ENCODE results near the gene DDX17. TPM values are rescaled to one million over a fixed set of nuclear protein-coding genes. Genes with fewer than 3 reads are reported as not detected.

The DDX17 gene
- total and polyA plus RNA-seq, 9 of the 15 experiments (the other 6 are each of a cell fraction or from before 2014, with no cell fraction given), result 17.6 to 421 (median 189) TPM

- no peak for TF ChIP-seq HINFP (tag; conservative IDR thresholded peaks at IDR 0.05; ENCODE audit: low read depth)
- no peak for TF ChIP-seq BCL6 (CRISPR knock-in tag; IDR thresholded peaks at IDR 0.05)
- TF ChIP-seq ARID1B (IDR thresholded peaks at IDR 0.05), result no peak
- TF ChIP-seq CBX5 (IDR thresholded peaks at IDR 0.05; ENCODE audit: borderline replicate concordance, low read depth), result no peak
- TF ChIP-seq MBD2 (IDR thresholded peaks at IDR 0.05; ENCODE audit: borderline replicate concordance, low read depth), result no peak
- no peak for TF ChIP-seq RFX7 (CRISPR knock-in tag; IDR thresholded peaks at IDR 0.05)
- TF ChIP-seq SMARCA5 (IDR thresholded peaks at IDR 0.05), result no peak
- no peak for TF ChIP-seq ZNF696 (CRISPR knock-in tag; conservative IDR thresholded peaks at IDR 0.05)
- no peak for TF ChIP-seq KDM4B (IDR thresholded peaks at IDR 0.05; ENCODE audit: borderline replicate concordance in 2 of 2, low read depth in 1 of 2)
- peak; percentile 95 for TF ChIP-seq MYNN (IDR thresholded peaks at IDR 0.05)
- TF ChIP-seq MYNN (CRISPR knock-in tag; IDR thresholded peaks at IDR 0.05), result peak; percentile 70; the same call in 1 of the 2 replicates
- TF ChIP-seq, protein P1, sequence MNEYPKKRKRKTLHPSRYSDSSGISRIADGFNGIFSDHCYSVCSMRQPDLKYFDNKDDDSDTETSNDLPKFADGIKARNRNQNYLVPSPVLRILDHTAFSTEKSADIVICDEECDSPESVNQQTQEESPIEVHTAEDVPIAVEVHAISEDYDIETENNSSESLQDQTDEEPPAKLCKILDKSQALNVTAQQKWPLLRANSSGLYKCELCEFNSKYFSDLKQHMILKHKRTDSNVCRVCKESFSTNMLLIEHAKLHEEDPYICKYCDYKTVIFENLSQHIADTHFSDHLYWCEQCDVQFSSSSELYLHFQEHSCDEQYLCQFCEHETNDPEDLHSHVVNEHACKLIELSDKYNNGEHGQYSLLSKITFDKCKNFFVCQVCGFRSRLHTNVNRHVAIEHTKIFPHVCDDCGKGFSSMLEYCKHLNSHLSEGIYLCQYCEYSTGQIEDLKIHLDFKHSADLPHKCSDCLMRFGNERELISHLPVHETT (CRISPR knock-in tag; conservative IDR thresholded peaks at IDR 0.05 in 1 of 2, IDR thresholded peaks at IDR 0.05 in 1 of 2), result no peak
- no peak for TF ChIP-seq ATF1 (CRISPR knock-in tag; IDR thresholded peaks at IDR 0.05)
- peak; percentile 53; the same call in 1 of the 2 replicates for TF ChIP-seq ATF1 (tag; IDR thresholded peaks at IDR 0.05)
- no peak for TF ChIP-seq MCM5 (IDR thresholded peaks at IDR 0.05; ENCODE audit: low read depth)
- no peak for TF ChIP-seq NFATC3 (IDR thresholded peaks at IDR 0.05)
Measured at GRCh38 chr22:38461414-38462081, 44.6 kb downstream of the DDX17 start (continued).
